ENCODE data around the gene PLA2G3.

The PLA2G3 gene

GRCh38 chr22:31139866-31140716, at the start of gene PLA2G3:
Gene PLA2G3, minus strand, starts transcription at chr22:31140508. Its CDS starts 154 bp downstream, at chr22:31140354.
- H3K4me3 ChIP-seq (ENCODE audit: low read length): no peak within 1 kb of the TSS
- no peak for TF ChIP-seq CTCF (conservative IDR thresholded peaks at IDR 0.05; ENCODE audit: low read length)
- no peak for DNase-seq (ENCODE audit: low read depth)

DNA sequence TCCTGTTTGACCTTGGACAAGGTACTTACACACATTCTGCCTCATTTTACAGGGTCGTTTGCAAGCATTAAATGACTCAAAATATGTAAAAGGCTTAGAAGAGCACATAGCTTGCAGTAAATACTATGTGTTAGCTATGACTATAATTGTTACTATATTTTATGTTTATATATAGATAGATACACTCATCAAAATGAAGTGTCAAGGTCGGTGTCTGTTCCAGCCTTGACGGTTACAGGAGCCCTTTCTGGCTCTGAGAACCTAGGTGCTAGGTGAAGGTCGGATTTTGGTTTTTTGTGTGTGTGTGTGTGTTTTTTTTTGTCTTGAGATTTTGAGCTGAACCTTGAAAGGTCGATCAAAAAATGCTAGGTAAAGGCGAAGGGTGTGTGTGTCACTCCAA, 47.3 kb upstream of the PLA2G3 start:
- no peak for TF ChIP-seq CTCF (conservative IDR thresholded peaks at IDR 0.05; ENCODE audit: low read length)
- DNase-seq (ENCODE audit: low read depth): no peak
- H3K4me3 ChIP-seq (ENCODE audit: low read length): no peak overlapping the region

GRCh38 chr22:31185056-31185455, 44.7 kb upstream of the PLA2G3 start:
- H3K4me3 ChIP-seq (ENCODE audit: low read length): no peak overlapping the region
- DNase-seq (ENCODE audit: low read depth): peak; percentile 68
- TF ChIP-seq CTCF (conservative IDR thresholded peaks at IDR 0.05; ENCODE audit: low read length): no peak

- H3K4me3 ChIP-seq (ENCODE audit: low read length): no peak overlapping the region
- no peak for TF ChIP-seq CTCF (conservative IDR thresholded peaks at IDR 0.05; ENCODE audit: low read length)
- DNase-seq (ENCODE audit: low read depth): no peak
Observed at GRCh38 chr22:31184015-31184414, 43.7 kb upstream of the PLA2G3 start.

DNA sequence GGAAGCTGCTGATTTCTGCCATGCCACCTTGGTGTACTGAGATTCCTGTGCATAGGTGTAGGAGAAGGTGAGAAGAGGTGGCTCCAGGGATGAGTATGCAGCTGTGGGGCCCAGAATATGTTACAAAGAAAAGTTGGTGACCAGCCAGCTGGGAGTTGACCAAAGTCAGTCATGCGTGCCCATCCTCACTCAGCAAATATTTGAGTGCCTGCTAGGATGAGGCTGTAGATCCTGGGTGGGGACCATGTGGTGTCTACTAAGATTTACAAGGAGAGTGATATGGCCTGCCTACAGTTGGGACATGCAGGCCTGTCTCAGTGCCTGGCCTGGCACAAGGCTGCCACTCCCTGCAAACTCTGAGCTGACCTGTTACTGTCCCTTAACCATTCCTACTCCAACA, 39.0 kb upstream of the PLA2G3 start:
- no peak overlapping the region for H3K4me3 ChIP-seq (ENCODE audit: low read length)
- no peak for TF ChIP-seq CTCF (conservative IDR thresholded peaks at IDR 0.05; ENCODE audit: low read length)
- DNase-seq (ENCODE audit: low read depth): peak; percentile 76

- DNase-seq (ENCODE audit: low read depth): no peak
- TF ChIP-seq CTCF (conservative IDR thresholded peaks at IDR 0.05; ENCODE audit: low read length): no peak
- H3K4me3 ChIP-seq (ENCODE audit: low read length): no peak overlapping the region
Observed at GRCh38 chr22:31178859-31179258, 38.6 kb upstream of the PLA2G3 start.

All from AG10803 (cell line).